SK-N-SH (cell line): ENCODE data around the gene NKX1-1. TPM values are rescaled to one million over a fixed set of nuclear protein-coding genes. Genes with fewer than 3 reads are reported as not detected.

Source experiments
- CTCF ChIA-PET: fragments of 300-600, 350-600 bp; formaldehyde crosslinking; extraction: SDS; loops from one replicate; lab custom pipeline; 2021; lab: Yijun Ruan, JAX
- POLR2A ChIA-PET: fragments of 350-600 bp; sonication (Branson Sonifier 250); formaldehyde crosslinking; extraction: SDS; loops from one replicate; lab custom pipeline; 2020; ENCODE audit warnings: antibody characterized with exemption, inconsistent platforms; lab: Yijun Ruan, JAX
- DNase-seq: peaks from one replicate; pipeline ENCODE4 v3.0.0; 2012
- H2AFZ ChIP-seq: fragments of 200-600 bp; sonication (generic); 2 replicates; pipeline ENCODE4 v1.8.1; 2016; ENCODE audit warnings: antibody characterized with exemption, mild to moderate bottlenecking, low read depth
- H3F3A ChIP-seq: fragments of 200-600 bp; sonication (generic); replicated peaks from 2 replicates; pipeline ENCODE3; 2016; ENCODE audit warnings: antibody characterized with exemption, mild to moderate bottlenecking; ENCODE audit not compliant: insufficient read depth
- H3K27ac ChIP-seq, 2 experiments: fragments of 200-500 bp in 1 of 2; fragments of 200-600 bp in 1 of 2; sonication (Bioruptor generic) in 1 of 2; sonication (generic), shearing (Covaris generic) in 1 of 2; 2 replicates each; pipeline versions ENCODE4 v1.5.1 to v1.6.1; 2014 to 2016; ENCODE audit warnings: low read depth in 2 of 2, inconsistent platforms in 1 of 2, low read length in 1 of 2, mild to moderate bottlenecking in 1 of 2, mixed read lengths in 1 of 2
- H3K27me3 ChIP-seq: fragments of 200-600 bp; sonication (generic), shearing (Covaris generic); 2 replicates; pipeline ENCODE4 v1.6.1; 2016; ENCODE audit warnings: mixed run types; ENCODE audit not compliant: insufficient read depth
- H3K36me3 ChIP-seq, 2 experiments: fragments of 200-500 bp in 1 of 2; fragments of 200-600 bp in 1 of 2; sonication (Bioruptor generic) in 1 of 2; sonication (generic) in 1 of 2; replicated peaks in 1 of 2; 2 replicates each; pipeline versions ENCODE3 to v1.5.1; 2014 to 2016; ENCODE audit warnings: low read length in 1 of 2, mild to moderate bottlenecking in 1 of 2; ENCODE audit not compliant: insufficient read depth in 2 of 2, control insufficient read depth in 1 of 2
- H3K4me1 ChIP-seq, 2 experiments: fragments of 200-500 bp in 1 of 2; fragments of 200-600 bp in 1 of 2; sonication (Bioruptor generic) in 1 of 2; sonication (generic), shearing (Covaris generic) in 1 of 2; 2 replicates each; pipeline versions ENCODE4 v1.5.1 to v1.6.1; 2014 to 2016; ENCODE audit warnings: low read depth in 1 of 2, low read length in 1 of 2, mixed run types in 1 of 2; ENCODE audit not compliant: insufficient read depth in 2 of 2, control insufficient read depth in 1 of 2
- H3K4me2 ChIP-seq: fragments of 200-600 bp; sonication (generic), shearing (Covaris generic); 2 replicates; pipeline ENCODE4 v1.6.1; 2017; ENCODE audit warnings: mixed run types
- H3K4me3 ChIP-seq, 2 experiments: fragments of 200-500 bp in 1 of 2; fragments of 200-600 bp in 1 of 2; sonication (Bioruptor generic) in 1 of 2; sonication (generic), shearing (Covaris generic) in 1 of 2; 2 replicates each; pipeline versions ENCODE4 v1.5.1 to v1.8.1; 2014 to 2016; ENCODE audit warnings: low read depth in 2 of 2, inconsistent platforms in 1 of 2, low read length in 1 of 2, mild to moderate bottlenecking in 1 of 2, mixed read lengths in 1 of 2, moderate library complexity in 1 of 2
- H3K79me2 ChIP-seq: fragments of 200-600 bp; sonication (generic); 2 replicates; pipeline ENCODE4 v1.8.1; 2017; ENCODE audit warnings: mild to moderate bottlenecking; ENCODE audit not compliant: insufficient read depth
- H3K9ac ChIP-seq: fragments of 200-600 bp; sonication (generic); 2 replicates; pipeline ENCODE4 v1.6.1; 2017; ENCODE audit warnings: mixed run types
- H3K9me2 ChIP-seq: fragments of 200-600 bp; sonication (generic); 2 replicates; pipeline ENCODE4 v1.6.1; 2017; ENCODE audit warnings: mixed run types
- H3K9me3 ChIP-seq: fragments of 200-600 bp; sonication (generic); 2 replicates; pipeline ENCODE4 v1.6.1; 2017; ENCODE audit warnings: mixed run types, mild to moderate bottlenecking, moderate library complexity
- H4K20me1 ChIP-seq: fragments of 200-600 bp; sonication (generic); 2 replicates; pipeline ENCODE4 v1.6.1; 2017; ENCODE audit warnings: mild to moderate bottlenecking, mixed run types; ENCODE audit not compliant: insufficient read depth
- CHD2 ChIP-seq: fragments of 150-350 bp; IDR thresholded peaks from 2 replicates; pipeline ENCODE4 v1.6.1; 2018; ENCODE audit warnings: low read length; ENCODE audit not compliant: partially characterized antibody
- ELF1 ChIP-seq: IDR thresholded peaks from 2 replicates; pipeline ENCODE4 v1.4.0; 2012
- FOSL2 ChIP-seq: IDR thresholded peaks from 2 replicates; pipeline ENCODE4 v1.4.0; 2012; ENCODE audit warnings: low read depth, mild to moderate bottlenecking, moderate library complexity, borderline replicate concordance
- FOXM1 ChIP-seq: IDR thresholded peaks from 2 replicates; pipeline ENCODE4 v1.4.0; 2012; ENCODE audit warnings: low read depth, mild to moderate bottlenecking
- GABPA ChIP-seq: IDR thresholded peaks from 2 replicates; pipeline ENCODE4 v1.4.0; 2012; ENCODE audit warnings: low read depth, mild to moderate bottlenecking
- JUND ChIP-seq: IDR thresholded peaks from 2 replicates; pipeline ENCODE4 v1.4.0; 2012
- MEF2A ChIP-seq: IDR thresholded peaks from 2 replicates; pipeline ENCODE4 v1.4.0; 2012; ENCODE audit warnings: low read depth, borderline replicate concordance
- NFIC ChIP-seq: IDR thresholded peaks from 2 replicates; pipeline ENCODE4 v1.4.0; 2012; ENCODE audit warnings: borderline replicate concordance
- RAD21 ChIP-seq: IDR thresholded peaks from 2 replicates; pipeline ENCODE4 v1.6.1; 2012; ENCODE audit warnings: mild to moderate bottlenecking, low read length
- YY1 ChIP-seq: IDR thresholded peaks from 2 replicates; pipeline ENCODE4 v1.4.0; 2012; ENCODE audit warnings: low read depth, mild to moderate bottlenecking
- WGBS: methylation state at CpG from one replicate; pipeline ENCODE4 v1.1.6; 2017; ENCODE audit warnings: low lambda C conversion rate; 5-methylcytosine and 5-hydroxymethylcytosine counted together
- polyA plus RNA-seq, 3 experiments: library from polyadenylated mRNA; depleted of rRNA; stranded (reverse); fragments of >200 nt; gene quantifications; 2 replicates each; pipeline ENCODE4 v1.2.3, GENCODE V29; 2012
- TF ChIP-seq, protein P1 (sequence below): fragments of 150-350 bp; IDR thresholded peaks from 2 replicates; pipeline ENCODE4 v1.6.1; 2017; ENCODE audit warnings: antibody characterized with exemption, low read length, low read depth, borderline replicate concordance
- TF ChIP-seq, protein P2 (sequence below): fragments of 150-350 bp; IDR thresholded peaks from 2 replicates; pipeline ENCODE4 v1.6.1; 2016; ENCODE audit warnings: mild to moderate bottlenecking, low read depth, low read length
- TF ChIP-seq, protein P3 (sequence below): fragments of 200-600 bp; sonication (generic); IDR thresholded peaks from 2 replicates; pipeline ENCODE4 v1.6.1; 2017; ENCODE audit warnings: antibody characterized with exemption, mild to moderate bottlenecking, moderate library complexity

NKX1-1 gene
- polyA plus RNA-seq, 1 of the 3 experiments (the other 2 are of a cell fraction), result not detected

DNA sequence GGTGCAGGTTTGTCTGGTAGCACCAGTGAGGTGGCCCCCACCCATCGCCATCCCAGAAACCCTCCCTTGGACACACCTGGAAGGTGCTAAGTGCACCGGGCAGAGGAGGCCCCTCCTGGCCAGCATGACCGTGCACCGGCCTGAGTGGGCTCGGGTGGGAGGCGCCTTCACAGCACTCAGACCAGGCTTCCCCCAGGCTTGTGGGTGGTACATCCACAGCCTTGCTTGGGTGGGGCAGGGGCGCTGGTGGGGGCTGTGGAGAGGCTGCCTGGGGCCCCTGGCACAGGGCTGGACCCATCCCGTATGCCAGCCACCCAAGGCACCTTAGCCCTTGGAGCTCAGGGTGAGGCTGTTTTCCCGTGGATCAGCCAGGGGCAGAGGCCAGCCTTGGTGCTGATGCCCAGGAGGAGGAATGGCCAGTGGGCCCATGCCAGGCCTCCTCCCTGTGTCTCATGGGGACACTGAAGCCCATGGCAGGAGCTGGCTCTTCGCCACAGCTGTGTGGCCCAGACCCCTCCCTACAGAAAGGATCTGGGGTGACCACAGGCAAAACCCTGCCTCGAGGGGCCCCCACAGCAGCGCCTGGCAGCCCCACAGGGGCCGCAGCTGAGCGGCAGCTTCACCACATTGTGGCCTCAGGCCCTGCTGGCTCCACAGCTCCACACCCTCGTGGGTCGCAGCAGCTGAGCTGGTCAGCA is 21.4 kb downstream of the NKX1-1 start (continued):
- TF ChIP-seq RAD21 (no peak), MEF2A (no peak)

DNA sequence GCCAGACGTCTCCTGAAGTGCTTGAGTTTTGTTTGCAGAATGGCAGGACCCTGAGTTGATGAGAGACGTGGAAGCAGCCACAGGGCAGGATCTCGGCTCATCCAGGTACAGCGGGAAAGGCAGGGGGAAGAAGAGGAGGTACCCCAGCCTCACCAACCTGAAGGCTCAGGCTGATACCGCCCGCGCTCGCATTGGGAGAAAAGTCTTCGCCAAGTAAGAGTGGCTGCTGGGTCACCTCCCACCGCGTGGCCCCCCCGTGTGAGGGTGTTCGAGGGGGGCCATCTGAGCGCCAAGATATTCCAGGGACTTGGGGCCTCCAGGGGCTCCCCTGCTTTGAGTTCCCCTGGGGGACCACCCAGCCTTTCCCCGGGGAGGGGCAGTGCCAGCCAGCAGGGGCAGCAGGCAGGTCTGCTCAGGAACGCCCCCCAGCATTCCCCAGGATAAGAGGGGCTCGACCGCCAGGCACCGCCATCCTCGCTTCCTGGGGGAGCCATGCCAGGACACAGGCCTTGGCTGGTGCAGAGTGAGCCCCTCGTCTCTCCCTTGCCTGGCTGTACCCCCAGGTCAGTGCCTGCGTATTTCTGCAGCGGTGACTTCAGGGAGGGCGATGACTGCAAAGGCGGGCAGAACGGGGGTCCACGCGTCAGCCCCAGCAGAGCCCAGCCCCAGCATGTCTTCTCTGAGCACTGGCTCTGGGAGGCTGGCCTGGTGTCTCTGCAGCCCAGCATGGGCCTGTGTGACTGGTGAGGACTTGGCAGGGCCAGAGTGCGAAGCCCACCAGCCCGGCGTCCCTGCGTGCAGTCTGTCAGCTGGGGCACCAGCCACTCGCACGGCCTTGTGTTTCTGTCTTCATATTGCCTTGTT is 22.3 kb downstream of the NKX1-1 start:
- Histone ChIP-seq H3K79me2 (no peaks in the 10 kb centered on the region), H3K9me3 (no peaks in the 10 kb centered on the region), H3K9ac (no peak overlapping the region), H3F3A (no peaks in the 10 kb centered on the region), H3K4me3 (no peak overlapping the region), H3K4me1 (no peaks in the 10 kb centered on the region), H3K9me2 (no peaks in the 10 kb centered on the region), H2AFZ (no peak overlapping the region), H3K27ac (no peak overlapping the region), H3K36me3 (peaks cover 18 to 39% of the 10 kb centered on the region in 2 experiments), H3K27me3 (no peaks in the 10 kb centered on the region), H4K20me1 (no peaks in the 10 kb centered on the region), H3K4me2 (no peak overlapping the region)
- ChIA-PET CTCF (no interaction called here), POLR2A (no interaction called here)
- no peak for DNase-seq
- TF ChIP-seq, protein P1, sequence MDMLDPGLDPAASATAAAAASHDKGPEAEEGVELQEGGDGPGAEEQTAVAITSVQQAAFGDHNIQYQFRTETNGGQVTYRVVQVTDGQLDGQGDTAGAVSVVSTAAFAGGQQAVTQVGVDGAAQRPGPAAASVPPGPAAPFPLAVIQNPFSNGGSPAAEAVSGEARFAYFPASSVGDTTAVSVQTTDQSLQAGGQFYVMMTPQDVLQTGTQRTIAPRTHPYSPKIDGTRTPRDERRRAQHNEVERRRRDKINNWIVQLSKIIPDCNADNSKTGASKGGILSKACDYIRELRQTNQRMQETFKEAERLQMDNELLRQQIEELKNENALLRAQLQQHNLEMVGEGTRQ, result no peak
- TF ChIP-seq JUND, result no peak
- TF ChIP-seq FOSL2, result no peak
- TF ChIP-seq NFIC, result no peak
- TF ChIP-seq CHD2, result no peak
- TF ChIP-seq FOXM1, result no peak
- TF ChIP-seq, protein P2, sequence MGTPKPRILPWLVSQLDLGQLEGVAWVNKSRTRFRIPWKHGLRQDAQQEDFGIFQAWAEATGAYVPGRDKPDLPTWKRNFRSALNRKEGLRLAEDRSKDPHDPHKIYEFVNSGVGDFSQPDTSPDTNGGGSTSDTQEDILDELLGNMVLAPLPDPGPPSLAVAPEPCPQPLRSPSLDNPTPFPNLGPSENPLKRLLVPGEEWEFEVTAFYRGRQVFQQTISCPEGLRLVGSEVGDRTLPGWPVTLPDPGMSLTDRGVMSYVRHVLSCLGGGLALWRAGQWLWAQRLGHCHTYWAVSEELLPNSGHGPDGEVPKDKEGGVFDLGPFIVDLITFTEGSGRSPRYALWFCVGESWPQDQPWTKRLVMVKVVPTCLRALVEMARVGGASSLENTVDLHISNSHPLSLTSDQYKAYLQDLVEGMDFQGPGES, result no peak
- TF ChIP-seq YY1, result no peak
- no peak for TF ChIP-seq ELF1
- TF ChIP-seq, protein P3, sequence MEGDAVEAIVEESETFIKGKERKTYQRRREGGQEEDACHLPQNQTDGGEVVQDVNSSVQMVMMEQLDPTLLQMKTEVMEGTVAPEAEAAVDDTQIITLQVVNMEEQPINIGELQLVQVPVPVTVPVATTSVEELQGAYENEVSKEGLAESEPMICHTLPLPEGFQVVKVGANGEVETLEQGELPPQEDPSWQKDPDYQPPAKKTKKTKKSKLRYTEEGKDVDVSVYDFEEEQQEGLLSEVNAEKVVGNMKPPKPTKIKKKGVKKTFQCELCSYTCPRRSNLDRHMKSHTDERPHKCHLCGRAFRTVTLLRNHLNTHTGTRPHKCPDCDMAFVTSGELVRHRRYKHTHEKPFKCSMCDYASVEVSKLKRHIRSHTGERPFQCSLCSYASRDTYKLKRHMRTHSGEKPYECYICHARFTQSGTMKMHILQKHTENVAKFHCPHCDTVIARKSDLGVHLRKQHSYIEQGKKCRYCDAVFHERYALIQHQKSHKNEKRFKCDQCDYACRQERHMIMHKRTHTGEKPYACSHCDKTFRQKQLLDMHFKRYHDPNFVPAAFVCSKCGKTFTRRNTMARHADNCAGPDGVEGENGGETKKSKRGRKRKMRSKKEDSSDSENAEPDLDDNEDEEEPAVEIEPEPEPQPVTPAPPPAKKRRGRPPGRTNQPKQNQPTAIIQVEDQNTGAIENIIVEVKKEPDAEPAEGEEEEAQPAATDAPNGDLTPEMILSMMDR, result no peak
- no peak for TF ChIP-seq GABPA
- WGBS, result 93% methylated on average over 24 of the region's 34 CpGs
